ENCODE data around the gene TRAK2. TPM values are rescaled to one million over a fixed set of nuclear protein-coding genes. Genes with fewer than 3 reads are reported as not detected.

Gene TRAK2
- total and polyA plus RNA-seq, 2 of the 13 experiments (the other 11 are each of a cell fraction or from before 2014, with no cell fraction given) = 7.7 to 21.0 TPM

DNA sequence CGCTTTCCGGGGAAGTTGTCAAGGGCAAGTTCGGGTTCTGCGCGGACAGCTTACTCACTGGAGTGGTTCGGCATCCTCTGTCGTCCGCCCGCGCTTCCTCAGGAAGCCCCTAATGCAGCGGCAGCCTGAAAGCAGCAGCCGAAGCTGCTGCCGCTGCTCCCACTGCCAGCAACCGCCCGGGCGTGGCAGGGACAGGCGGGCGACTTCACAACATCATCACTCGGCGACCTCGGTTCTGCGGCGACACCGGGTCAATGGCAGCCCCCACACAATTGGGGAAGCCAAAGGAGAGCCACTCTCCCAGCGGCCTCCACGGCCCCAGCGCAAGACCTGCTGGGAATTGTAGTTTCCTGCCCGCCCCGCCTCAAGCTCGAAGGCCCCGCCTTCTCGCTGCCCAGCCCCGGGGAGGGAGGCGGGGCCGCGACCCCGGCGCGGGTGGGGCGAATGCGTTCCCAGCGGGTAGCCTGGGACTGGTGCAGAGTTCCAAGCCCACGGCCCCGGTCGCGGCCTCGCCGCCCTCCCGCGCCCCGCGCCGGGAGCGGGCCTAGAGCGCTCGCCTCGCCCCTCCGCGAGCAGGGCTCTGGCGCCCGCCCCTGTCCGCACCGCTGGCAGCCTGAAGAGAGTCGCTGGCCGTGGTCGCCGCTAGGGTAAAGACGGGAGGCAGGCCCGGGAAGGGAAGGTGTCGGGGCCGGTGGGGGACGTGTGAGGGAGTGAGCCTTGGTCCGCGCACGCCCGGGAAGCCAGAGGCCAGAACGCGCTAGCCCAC is at the start of gene TRAK2, which contains the start of gene STRADB (continued):
- TF ChIP-seq ZNF549 (CRISPR knock-in tag; IDR thresholded peaks at IDR 0.05) = no peak
- TF ChIP-seq, protein P1, sequence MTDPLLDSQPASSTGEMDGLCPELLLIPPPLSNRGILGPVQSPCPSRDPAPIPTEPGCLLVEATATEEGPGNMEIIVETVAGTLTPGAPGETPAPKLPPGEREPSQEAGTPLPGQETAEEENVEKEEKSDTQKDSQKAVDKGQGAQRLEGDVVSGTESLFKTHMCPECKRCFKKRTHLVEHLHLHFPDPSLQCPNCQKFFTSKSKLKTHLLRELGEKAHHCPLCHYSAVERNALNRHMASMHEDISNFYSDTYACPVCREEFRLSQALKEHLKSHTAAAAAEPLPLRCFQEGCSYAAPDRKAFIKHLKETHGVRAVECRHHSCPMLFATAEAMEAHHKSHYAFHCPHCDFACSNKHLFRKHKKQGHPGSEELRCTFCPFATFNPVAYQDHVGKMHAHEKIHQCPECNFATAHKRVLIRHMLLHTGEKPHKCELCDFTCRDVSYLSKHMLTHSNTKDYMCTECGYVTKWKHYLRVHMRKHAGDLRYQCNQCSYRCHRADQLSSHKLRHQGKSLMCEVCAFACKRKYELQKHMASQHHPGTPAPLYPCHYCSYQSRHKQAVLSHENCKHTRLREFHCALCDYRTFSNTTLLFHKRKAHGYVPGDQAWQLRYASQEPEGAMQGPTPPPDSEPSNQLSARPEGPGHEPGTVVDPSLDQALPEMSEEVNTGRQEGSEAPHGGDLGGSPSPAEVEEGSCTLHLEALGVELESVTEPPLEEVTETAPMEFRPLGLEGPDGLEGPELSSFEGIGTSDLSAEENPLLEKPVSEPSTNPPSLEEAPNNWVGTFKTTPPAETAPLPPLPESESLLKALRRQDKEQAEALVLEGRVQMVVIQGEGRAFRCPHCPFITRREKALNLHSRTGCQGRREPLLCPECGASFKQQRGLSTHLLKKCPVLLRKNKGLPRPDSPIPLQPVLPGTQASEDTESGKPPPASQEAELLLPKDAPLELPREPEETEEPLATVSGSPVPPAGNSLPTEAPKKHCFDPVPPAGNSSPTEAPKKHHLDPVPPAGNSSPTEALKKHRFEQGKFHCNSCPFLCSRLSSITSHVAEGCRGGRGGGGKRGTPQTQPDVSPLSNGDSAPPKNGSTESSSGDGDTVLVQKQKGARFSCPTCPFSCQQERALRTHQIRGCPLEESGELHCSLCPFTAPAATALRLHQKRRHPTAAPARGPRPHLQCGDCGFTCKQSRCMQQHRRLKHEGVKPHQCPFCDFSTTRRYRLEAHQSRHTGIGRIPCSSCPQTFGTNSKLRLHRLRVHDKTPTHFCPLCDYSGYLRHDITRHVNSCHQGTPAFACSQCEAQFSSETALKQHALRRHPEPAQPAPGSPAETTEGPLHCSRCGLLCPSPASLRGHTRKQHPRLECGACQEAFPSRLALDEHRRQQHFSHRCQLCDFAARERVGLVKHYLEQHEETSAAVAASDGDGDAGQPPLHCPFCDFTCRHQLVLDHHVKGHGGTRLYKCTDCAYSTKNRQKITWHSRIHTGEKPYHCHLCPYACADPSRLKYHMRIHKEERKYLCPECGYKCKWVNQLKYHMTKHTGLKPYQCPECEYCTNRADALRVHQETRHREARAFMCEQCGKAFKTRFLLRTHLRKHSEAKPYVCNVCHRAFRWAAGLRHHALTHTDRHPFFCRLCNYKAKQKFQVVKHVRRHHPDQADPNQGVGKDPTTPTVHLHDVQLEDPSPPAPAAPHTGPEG (CRISPR knock-in tag; IDR thresholded peaks at IDR 0.05) = peak; percentile 57; the same call in 1 of the 2 replicates
- TF ChIP-seq, protein P2, sequence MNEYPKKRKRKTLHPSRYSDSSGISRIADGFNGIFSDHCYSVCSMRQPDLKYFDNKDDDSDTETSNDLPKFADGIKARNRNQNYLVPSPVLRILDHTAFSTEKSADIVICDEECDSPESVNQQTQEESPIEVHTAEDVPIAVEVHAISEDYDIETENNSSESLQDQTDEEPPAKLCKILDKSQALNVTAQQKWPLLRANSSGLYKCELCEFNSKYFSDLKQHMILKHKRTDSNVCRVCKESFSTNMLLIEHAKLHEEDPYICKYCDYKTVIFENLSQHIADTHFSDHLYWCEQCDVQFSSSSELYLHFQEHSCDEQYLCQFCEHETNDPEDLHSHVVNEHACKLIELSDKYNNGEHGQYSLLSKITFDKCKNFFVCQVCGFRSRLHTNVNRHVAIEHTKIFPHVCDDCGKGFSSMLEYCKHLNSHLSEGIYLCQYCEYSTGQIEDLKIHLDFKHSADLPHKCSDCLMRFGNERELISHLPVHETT (CRISPR knock-in tag; conservative IDR thresholded peaks at IDR 0.05) = peak; percentile 99
- no peak for TF ChIP-seq RBM22 (optimal IDR thresholded peaks at IDR 0.05; ENCODE audit: low read length)
- peak; percentile 6; the same call in 1 of the 2 replicates for TF ChIP-seq ZNF629 (CRISPR knock-in tag; conservative IDR thresholded peaks at IDR 0.05)
- TF ChIP-seq, protein P3, sequence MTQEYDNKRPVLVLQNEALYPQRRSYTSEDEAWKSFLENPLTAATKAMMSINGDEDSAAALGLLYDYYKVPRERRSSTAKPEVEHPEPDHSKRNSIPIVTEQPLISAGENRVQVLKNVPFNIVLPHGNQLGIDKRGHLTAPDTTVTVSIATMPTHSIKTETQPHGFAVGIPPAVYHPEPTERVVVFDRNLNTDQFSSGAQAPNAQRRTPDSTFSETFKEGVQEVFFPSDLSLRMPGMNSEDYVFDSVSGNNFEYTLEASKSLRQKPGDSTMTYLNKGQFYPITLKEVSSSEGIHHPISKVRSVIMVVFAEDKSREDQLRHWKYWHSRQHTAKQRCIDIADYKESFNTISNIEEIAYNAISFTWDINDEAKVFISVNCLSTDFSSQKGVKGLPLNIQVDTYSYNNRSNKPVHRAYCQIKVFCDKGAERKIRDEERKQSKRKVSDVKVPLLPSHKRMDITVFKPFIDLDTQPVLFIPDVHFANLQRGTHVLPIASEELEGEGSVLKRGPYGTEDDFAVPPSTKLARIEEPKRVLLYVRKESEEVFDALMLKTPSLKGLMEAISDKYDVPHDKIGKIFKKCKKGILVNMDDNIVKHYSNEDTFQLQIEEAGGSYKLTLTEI (CRISPR knock-in tag; conservative IDR thresholded peaks at IDR 0.05) = no peak
- TF ChIP-seq ZC3H13 (CRISPR knock-in tag; IDR thresholded peaks at IDR 0.05) = peak; percentile 78
- TF ChIP-seq, protein P4, sequence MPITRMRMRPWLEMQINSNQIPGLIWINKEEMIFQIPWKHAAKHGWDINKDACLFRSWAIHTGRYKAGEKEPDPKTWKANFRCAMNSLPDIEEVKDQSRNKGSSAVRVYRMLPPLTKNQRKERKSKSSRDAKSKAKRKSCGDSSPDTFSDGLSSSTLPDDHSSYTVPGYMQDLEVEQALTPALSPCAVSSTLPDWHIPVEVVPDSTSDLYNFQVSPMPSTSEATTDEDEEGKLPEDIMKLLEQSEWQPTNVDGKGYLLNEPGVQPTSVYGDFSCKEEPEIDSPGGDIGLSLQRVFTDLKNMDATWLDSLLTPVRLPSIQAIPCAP (CRISPR knock-in tag; IDR thresholded peaks at IDR 0.05; ENCODE audit: low read depth) = no peak
- TF ChIP-seq ZSCAN12 (CRISPR knock-in tag; IDR thresholded peaks at IDR 0.05) = 0 out of 2 replicates have a peak, but pooled peaks have one; percentile 59
- peak; percentile 94; the same call in 1 of the 2 replicates for TF ChIP-seq IRX3 (CRISPR knock-in tag; IDR thresholded peaks at IDR 0.05; ENCODE audit: borderline replicate concordance, low read depth)
- TF ChIP-seq NONO (IDR thresholded peaks at IDR 0.05) = no peak
- TF ChIP-seq NONO (CRISPR knock-in tag; conservative IDR thresholded peaks at IDR 0.05) = peak; percentile 96
- TF ChIP-seq BRCA1 (CRISPR knock-in tag; IDR thresholded peaks at IDR 0.05) = no peak; the same call in 1 of the 2 replicates
- no peak for TF ChIP-seq MBNL3 (CRISPR knock-in tag; conservative IDR thresholded peaks at IDR 0.05)
- no peak for TF ChIP-seq PAWR (CRISPR knock-in tag; IDR thresholded peaks at IDR 0.05; ENCODE audit: borderline replicate concordance)
- peak; percentile 76; the same call in 1 of the 2 replicates for TF ChIP-seq ZNF432 (CRISPR knock-in tag; IDR thresholded peaks at IDR 0.05; ENCODE audit: borderline replicate concordance)
- TF ChIP-seq, protein P5, sequence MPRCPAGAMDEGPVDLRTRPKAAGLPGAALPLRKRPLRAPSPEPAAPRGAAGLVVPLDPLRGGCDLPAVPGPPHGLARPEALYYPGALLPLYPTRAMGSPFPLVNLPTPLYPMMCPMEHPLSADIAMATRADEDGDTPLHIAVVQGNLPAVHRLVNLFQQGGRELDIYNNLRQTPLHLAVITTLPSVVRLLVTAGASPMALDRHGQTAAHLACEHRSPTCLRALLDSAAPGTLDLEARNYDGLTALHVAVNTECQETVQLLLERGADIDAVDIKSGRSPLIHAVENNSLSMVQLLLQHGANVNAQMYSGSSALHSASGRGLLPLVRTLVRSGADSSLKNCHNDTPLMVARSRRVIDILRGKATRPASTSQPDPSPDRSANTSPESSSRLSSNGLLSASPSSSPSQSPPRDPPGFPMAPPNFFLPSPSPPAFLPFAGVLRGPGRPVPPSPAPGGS (CRISPR knock-in tag; IDR thresholded peaks at IDR 0.05) = peak; percentile 56; the same call in 1 of the 2 replicates
- no peak for TF ChIP-seq ZNF251 (CRISPR knock-in tag; IDR thresholded peaks at IDR 0.05)

All from HepG2 (cell line).